GM13977 (cell line): ENCODE results near the gene TMEM150A.
A peak's percentile ranks its signal among the peaks of the same experiment; 100 is the strongest.

ENCODE experiments used
- DNase-seq: peaks from one replicate; pipeline ENCODE4 v3.0.0; 2012; ENCODE audit warnings: low spot score
- CTCF ChIP-seq: IDR thresholded peaks from 2 replicates; pipeline ENCODE4 v1.5.1; 2012; ENCODE audit warnings: mild to moderate bottlenecking, control low read depth; ENCODE audit not compliant: insufficient read depth; ENCODE audit errors: extremely low read depth, missing control alignments
- in situ Hi-C: fragments of 300-500 bp; cut with MboI; formaldehyde crosslinking; loops from one replicate; pipeline ENCODE4 v1.12.0; 2022; ENCODE audit warnings: low sequenced_read_pairs, low pct_unique_long_range_greater_than_20kb, mixed read lengths, inconsistent platforms; ENCODE audit not compliant: unreplicated experiment

TMEM150A gene

GRCh38 chr2:85613717-85614515 is 11.4 kb upstream of the TMEM150A start:
- DNase-seq: no peak
- in situ Hi-C loops: no loop called here
- TF ChIP-seq CTCF: no peak

DNA sequence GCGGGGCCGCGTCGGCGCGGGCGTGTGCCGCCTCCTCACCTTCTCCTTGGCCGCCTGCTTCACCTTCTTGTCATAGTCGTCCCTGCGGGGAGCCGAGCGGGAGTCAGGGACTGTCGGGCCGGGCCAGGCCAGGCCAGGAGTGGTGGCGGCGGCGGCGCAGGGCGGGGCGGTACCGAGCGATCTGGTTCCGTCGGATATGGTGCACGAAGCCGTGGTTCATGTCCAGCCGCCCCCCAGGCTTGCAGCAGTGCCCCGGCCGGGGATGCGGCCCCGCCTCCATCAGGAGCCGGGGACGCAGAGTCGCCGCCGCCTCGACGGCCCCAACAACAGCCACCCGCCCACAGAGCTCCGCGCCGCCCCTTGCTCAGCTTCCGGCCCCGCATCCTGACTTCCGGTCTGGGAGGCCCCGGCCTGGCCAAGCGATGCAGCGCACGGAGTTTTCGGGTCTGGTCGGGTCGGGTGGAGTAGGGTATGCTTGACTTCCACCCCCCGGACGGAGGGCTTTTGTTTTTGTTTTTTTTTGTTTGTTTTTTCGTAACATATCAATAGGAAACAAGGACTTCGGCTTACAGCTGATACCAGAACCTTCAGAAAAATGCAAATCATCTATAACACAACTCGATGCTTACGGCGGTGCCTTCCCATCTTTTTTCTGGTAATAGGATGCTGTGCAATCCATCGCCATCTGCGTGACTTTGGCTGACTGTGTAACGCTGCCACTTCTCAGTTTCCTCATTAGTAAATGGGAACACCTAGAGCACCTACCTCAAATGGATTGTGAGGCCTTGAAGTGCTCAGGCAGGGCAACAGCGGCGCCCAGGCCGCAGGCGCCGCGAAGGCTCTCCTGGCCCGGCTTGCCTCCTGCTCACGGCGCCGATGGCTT is 9.4 kb upstream of the TMEM150A start, which contains the start of gene C2orf68:
TSS of gene C2orf68 (minus strand) at position 362 of the 883 bp plus-strand sequence. CDS start at position 280, 82 bp downstream.
- TF ChIP-seq CTCF: no peak
- DNase-seq: peak; percentile 97
- in situ Hi-C loops: no loop called here

GRCh38 chr2:85611217-85611704 is 8.8 kb upstream of the TMEM150A start:
- TF ChIP-seq CTCF: no peak
- in situ Hi-C loops: no loop called here
- DNase-seq: no peak

GRCh38 chr2:85607268-85608215 is 5.0 kb upstream of the TMEM150A start:
- no peak for TF ChIP-seq CTCF
- in situ Hi-C loops: no loop called here
- no peak for DNase-seq

- in situ Hi-C loops: no loop called here
- TF ChIP-seq CTCF: no peak
- no peak for DNase-seq
Observed at GRCh38 chr2:85606116-85606455, 3.6 kb upstream of the TMEM150A start.
